LNCAP (cell line): Measurements from ENCODE around the gene SNX14.

Source experiments
- CTCF ChIP-seq: fragments of 450-650 bp; IDR thresholded peaks from 2 replicates; pipeline ENCODE4 v1.5.1; 2017; ENCODE audit warnings: mild to moderate bottlenecking

SNX14 gene

DNA sequence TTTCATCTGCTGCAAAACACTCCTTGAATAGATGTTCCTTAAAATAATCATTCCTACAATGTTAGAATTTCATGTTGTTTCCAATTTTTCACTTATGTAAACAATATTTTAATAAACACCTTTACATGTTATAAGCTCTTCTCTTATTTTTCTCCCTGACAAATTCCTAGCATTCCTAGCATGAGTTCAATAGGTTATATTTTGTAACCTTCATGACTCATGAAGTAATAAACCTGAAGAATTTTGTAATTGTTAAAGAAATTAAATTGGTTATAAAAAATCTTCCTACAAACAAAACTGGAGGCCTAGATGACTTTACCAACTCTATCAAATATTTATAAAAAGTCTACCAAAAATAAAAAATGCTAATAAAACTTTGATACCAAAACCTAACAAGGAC, 77.5 kb downstream of the SNX14 start:
- TF ChIP-seq CTCF, result no peak

GRCh38 chr6:85506441-85507093, 87.1 kb downstream of the SNX14 start:
- no peak for TF ChIP-seq CTCF

DNA sequence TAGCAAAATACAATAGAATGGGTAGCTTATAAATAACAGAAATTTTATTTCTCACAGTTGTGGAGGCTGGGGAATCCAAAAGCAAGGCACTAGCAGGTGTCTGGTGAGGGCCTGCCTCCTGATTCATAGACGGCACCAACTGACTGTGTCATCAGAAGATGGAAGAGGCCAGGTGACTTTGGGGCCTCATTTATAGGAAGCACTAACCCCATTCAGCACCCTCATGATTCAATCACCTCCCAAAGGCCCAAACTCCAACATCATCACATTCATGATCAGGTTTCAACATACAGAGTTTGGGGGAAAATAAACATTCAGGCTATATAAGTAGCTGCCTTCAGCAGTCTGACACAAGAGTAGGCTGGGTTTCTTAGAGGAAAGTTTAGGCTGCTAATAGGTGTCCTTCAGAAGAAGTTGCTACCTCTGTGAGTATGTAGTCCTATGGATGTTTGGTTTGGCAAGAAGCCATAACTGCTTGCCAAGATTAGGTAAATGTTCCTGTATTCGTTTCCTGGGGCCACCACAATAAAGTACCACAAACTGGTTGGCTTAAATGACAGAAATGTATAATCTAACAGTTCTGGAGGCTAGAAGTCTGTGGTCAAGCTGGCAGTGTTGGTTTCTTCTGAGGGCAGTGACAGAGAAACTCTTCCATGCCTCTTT, 94.9 kb downstream of the SNX14 start:
- TF ChIP-seq CTCF, result no peak

- TF ChIP-seq CTCF, result no peak
Observed at GRCh38 chr6:85496856-85497255, 96.8 kb downstream of the SNX14 start.

DNA sequence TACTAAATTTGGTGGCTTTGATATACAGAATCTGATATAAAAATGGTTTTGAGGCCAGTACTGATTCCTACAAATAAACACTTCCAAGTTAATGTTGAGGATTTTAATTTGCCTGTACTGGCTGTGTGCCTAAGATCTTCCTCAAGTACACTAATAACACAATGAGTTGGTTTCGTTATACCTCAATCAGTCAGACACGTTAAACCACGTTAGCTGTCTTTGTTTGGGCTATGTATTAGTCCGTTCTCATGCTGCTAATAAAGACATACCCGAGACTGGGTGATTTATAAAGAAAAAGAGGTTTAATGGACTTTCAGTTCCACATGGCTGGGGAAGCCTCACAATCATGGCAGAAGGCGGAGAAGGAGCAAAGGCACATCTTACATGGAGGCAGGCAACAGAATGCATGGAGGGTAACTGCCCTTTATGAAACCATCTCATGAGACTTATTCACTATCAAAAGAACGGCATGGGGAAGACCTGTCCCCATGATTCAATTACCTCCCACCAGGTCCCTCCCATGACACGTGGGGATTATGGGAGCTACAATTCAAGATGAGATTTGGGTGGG, 97.6 kb downstream of the SNX14 start:
- no peak for TF ChIP-seq CTCF

DNA sequence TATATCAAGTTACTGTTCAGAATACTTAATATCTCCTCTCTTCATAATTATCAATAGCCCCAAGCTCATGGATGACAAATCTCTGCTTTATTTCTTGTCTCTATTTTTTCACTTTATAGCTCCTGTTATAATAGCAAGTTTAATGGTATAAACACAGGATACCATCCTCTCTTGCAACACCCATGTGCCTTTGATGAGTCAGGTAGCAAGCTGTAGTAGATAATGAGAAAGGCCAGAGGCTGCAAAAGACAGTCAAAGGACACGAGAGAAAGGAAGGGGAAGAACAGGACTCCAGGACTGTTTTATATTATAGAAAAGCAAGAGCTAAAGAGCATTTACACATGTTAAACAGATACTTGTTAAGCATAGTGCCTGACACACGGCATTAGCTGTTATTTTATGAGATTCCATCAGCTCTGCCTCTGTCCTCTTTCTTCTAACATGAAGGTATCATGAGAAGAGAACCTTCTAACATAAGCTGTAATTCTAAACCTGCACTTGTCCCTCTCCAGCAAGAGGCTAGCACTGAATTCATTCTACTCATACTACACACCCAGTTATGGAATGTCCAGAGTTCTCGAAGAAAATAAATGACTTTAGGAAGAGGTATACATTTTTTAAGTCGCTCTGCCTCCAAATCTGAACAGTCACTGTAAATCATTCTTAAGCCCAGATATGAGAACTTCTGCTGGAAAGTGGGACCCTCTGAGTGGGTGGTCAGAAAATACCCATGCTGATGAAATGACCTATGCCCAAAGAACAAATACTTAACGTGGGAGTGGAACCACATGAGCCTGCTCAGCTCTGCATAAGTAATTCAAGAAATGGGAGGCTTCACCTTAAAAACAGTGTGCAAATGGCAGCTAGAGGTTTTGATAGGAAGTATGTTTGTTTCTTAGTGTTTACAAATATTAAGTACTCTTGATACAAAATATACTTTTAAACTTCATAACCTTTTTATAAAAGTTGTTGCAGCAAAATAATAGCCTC, 98.8 kb downstream of the SNX14 start:
- no peak for TF ChIP-seq CTCF

DNA sequence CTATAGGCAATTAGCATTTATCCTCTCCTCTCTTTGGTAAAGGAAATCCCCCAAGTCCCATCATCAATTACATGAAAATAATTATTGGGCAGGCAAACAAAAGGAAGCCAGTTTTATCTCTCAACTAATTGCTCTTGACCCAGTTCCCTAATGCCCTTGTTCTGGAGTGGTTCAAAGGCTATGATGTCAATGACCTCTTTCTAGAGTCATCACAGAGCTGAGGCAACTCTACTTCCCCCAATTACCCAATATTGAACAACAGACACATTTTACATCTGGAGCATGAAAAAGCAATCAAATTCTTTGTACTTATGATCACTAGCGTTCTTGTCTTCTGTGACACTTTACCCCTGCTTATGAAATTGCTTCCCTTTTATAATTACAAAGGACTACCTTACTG, 100.3 kb downstream of the SNX14 start:
- TF ChIP-seq CTCF, result no peak
